SK-N-MC (cell line): Measurements from ENCODE around the gene RPGR.

Experiments used
- EZH2 ChIP-seq: fragments of 200-600 bp; sonication (generic); IDR thresholded peaks from one replicate; pipeline ENCODE4 v1.6.1; 2017; ENCODE audit warnings: antibody characterized with exemption
- FOXP2 ChIP-seq: optimal IDR thresholded peaks from 2 replicates; pipeline ENCODE3; 2011; ENCODE audit warnings: mild to moderate bottlenecking, moderate library complexity; ENCODE audit not compliant: insufficient read depth; ENCODE audit errors: extremely low read length, control extremely low read depth
- POLR2AphosphoS5 ChIP-seq: IDR thresholded peaks from 2 replicates; pipeline ENCODE4 v1.6.1; 2012; ENCODE audit warnings: mild to moderate bottlenecking, low read depth, low read length, borderline replicate concordance

- TF ChIP-seq EZH2 (no peak), POLR2AphosphoS5 (no peak), FOXP2 (no peak)
Measured at GRCh38 chrX:38279188-38279587, 48.1 kb downstream of the RPGR start.
